Measurements from ENCODE around the gene NAGS.
A peak's percentile ranks its signal among the peaks of the same experiment; 100 is the strongest.
"Not testable (repeated sequence)": the region's sequence is repeated elsewhere in the genome, so short reads cannot be mapped to it uniquely, and the experiment has no call there.

Gene NAGS

GRCh38 chr17:44004077-44004760 is at the start of gene NAGS:
NAGS (plus strand) TSS chr17:44004622; CDS start chr17:44004664, 42 bp downstream.
- DNase-seq: no peak

DNA sequence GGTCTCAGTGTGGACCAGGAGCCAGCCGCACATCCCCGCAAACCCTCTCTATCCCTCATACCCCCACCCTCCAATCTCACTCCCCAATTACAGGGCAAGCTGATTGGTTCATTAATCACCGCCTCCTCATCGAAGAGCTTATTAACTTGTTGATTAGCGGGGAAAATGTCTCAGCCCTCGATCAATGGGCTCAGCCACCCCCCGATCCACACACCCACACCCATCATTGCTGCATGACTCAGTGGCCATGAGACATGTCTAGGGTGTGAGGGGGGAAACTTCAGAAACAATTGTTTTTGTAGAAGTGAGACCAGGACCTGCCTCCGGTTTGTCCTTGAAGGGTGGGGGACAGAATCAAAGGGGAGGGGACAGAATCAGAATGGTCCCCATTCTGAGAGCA is 48.2 kb upstream of the NAGS start:
- no peak for DNase-seq

DNA sequence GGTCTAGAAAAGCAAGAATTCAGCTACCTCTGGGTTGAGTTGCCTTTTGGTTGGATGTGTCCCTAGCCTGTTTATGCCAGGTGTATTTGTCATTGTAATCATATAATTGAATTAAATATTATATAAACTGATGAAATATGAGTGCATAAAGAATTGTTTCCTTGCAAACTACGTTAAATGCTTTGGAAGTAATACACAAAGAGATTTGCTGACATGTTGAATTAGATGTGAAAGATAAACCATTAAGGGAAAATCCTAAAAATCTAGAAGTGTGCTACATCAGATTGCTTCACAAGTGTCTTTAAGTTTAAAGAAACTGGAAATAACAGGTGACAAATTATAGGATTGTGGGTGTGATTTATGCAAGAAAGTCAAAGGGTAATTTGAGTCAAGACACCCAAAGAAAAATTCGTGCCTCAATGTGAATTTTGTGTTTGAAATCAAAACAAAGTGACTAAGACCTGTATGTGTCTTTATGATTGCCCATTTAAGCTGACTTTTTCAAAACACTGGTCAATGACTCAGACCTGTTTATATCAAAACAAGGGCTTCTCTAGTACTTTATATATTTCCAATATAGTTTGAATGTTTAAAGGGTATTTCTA is 45.6 kb upstream of the NAGS start:
- DNase-seq: peak; percentile 21

- not testable (repeated sequence) for DNase-seq
Observed at GRCh38 chr17:43961292-43961691, 43.1 kb upstream of the NAGS start.

- no peak for DNase-seq
Observed at GRCh38 chr17:43961954-43962353, 42.5 kb upstream of the NAGS start.

DNA sequence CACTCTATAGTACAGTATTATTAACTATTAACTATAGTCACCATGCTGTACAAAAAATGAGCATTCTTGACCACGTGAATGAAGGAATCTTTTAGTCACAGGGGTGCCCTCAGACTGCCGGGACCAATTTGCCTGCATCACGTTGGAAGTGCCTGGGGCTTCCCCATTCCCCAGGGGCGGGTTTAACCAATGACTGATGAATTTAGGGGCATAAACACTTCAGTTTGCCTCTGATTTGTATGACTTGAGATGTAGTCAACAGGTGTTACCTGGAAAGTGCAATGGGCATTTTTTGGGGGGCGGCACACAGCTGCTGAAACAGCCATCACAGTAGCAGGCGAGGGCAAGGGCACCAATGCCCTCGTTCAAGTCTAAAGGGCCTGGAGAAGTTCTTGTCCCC is 41.9 kb upstream of the NAGS start:
- DNase-seq: no peak

DNA sequence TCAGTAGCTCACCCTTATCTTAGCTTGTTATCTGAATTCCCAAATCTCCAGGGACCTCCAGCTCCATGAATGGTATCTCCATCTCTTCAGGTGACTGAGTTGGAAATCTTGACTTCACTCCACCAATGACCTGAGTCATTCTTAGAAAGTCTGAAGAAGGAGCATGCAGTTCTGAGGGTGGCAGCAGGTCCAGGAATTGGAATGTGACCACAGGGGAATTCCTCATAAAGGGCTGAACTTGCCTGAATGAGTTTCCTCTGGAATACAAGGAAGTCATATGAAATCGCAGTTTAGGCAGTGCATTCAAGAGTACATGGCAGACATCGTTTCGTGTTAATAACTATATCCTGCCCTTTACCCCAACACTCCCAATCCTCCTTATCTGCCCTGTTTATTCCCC is 38.1 kb upstream of the NAGS start:
- peak; percentile 49 for DNase-seq

GRCh38 chr17:43967251-43967875 is 37.1 kb upstream of the NAGS start:
- DNase-seq: no peak

GRCh38 chr17:43970366-43970765 is 34.1 kb upstream of the NAGS start:
- DNase-seq: no peak

GRCh38 chr17:43971436-43971835 is 33.0 kb upstream of the NAGS start:
- DNase-seq: not testable (repeated sequence)

GRCh38 chr17:43972444-43973212 is 31.8 kb upstream of the NAGS start:
- not testable (repeated sequence) for DNase-seq

DNA sequence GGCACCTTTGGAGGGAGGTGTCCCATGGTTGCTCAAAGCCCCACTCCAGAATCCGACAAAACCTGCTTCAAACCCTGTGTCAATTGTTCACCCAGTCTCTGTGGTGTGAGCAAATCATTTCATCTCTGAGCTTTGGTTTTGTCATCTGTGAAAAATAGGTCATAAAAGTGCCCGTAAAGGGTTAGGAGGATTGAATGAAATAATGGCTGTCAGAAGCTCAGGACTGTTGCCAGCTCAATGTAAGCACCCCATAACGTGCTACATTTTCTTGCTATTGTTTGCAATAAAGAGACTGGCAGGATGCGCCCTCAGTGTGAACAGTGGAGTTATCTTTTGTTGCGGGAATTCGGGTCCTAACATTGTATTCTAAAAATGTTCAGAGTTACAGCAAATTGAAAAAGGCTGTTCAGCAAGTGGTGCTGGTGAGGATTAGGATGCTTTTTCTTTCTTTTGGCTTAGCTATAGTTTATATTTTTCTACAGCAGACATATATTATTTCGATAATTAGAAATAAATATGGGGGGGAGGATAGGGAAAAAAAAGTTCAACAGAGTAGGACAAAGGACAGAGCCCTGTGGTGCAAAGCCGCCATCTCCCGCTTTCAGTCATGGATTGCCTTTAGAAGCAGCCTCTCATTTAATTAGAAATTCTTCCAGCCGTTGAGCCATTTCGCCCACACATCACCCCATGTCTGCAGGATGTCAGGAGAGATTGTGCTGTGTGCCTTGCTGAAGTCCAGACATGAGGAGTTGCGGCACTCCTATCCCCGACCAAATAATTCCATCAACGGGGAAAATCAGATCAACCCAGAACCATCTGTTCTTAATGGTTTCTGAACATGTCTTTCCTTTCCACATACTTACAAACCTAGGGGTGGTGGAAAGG is 29.8 kb upstream of the NAGS start:
- no peak for DNase-seq

GRCh38 chr17:43975898-43976297 is 28.5 kb upstream of the NAGS start:
- DNase-seq: no peak

DNA sequence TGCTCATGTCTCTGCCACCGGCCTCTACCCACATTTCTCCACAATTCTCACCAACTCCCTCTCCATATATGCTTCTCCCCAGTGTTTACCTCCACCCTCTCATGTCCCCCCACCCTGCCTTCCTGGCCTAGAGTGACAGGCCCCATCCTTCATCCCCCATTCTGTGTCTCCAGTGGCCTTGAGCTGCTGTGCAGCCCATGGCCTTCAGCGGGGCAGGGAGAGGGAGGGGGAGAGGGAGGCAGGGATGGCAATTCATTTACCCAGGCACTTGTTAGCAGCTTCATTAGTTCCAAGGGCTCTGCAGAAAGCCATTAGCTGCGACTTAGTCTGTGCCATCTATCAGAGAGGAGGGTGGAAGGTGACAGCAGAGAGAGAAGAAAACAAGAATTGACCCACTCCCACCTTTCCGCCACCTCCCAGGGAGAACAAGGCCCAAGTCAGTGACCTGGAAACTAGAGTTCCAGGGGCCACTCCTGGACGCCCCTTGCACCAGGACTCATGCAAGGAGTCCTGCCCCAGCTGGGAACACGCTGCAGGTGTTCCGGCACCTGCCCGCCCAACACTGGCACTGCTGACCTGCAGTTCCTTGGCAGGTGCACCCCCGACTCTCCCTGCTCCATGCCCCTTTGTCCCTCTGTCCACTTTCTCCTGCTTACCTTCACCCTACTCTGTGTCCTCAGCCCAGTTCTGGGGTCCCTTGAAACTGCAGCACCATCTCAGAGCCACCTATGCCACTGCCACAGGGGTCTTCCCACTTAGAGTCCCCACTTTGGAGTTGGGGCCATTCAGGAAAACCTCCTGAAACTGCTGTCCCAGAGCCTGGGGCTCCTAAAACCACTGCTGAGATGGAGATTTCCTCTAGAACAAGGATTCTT is 27.2 kb upstream of the NAGS start:
- no peak for DNase-seq

GRCh38 chr17:43978078-43978477 is 26.3 kb upstream of the NAGS start:
- DNase-seq: no peak

GRCh38 chr17:43979011-43979410 is 25.4 kb upstream of the NAGS start:
- DNase-seq: no peak

- DNase-seq: no peak
Observed at GRCh38 chr17:43979671-43980070, 24.8 kb upstream of the NAGS start.

GRCh38 chr17:43982171-43982570 is 22.3 kb upstream of the NAGS start:
- no peak for DNase-seq

GRCh38 chr17:43983196-43983514 is 21.3 kb upstream of the NAGS start:
- no peak for DNase-seq

GRCh38 chr17:43983515-43984411 is 20.7 kb upstream of the NAGS start:
- peak; percentile 27 for DNase-seq

DNA sequence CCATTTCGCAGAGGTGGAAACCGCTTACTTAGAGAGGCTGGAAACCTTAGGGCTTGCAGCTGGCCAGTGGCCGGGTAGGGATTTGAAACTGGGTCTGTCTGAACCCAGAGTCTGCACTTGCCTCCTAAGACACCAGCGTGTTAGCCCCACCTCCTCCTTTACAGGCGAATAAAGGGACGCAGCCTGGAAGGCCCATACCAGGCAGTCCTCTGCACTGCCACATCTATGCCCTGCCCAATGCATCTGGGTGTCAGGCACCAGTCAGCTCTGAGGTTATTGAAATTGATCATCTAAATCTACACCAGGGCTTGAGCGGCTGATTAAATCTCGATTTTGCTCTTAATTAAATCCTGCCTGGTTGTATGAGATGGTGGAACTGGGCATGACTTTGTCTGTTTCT is 19.9 kb upstream of the NAGS start:
- no peak for DNase-seq

All from EL (cell line).